ENCODE results near the gene CYB5RL.
"Not testable (repeated sequence)": the region's sequence is repeated elsewhere in the genome, so short reads cannot be mapped to it uniquely, and the experiment has no call there.

Gene CYB5RL

DNA sequence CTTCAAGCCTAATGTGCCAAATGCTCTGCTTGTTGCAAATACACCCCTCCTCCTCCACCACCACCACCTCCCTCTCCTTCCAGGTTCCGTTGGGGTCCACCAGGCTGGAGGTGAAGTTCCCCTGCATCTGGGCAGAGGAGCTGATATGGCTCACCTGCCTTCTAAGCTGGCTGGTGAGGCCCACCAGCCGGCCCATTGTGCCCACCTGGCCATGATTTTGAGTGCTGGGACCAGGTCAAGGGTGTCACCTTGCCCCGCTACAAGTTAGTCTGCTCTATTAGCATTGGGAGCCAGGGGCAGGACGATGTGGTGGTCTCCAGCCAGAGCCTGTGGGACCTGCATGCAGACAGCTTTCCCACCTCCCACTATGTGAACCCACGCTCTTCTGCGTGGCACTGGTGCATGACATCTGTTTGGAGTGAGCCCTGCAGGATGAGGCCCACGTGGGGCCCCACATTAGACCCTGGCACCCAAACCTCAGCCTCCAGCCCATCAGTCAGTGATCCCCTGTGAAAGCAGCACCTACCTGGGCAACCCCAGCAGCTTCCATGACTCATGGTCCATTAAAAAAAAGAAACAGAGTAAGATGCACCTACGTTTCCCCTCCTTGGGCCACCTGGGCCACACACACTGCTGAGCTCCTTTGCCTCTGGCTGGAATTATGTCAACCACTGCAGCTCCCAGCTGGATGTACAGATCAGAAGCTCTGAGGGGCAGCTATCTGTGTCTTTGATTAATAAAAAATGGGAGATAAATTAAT, 31.4 kb downstream of the CYB5RL start:
- POLR2A ChIA-PET = no interaction called here
- CTCF ChIA-PET = interaction anchor here (0.6 to 1.4 kb wide), 2 partner anchors 28 to 97 kb away, joined by 3 to 4 read pairs; no protein-coding TSS in a partner anchor
- TF ChIP-seq, protein P1, sequence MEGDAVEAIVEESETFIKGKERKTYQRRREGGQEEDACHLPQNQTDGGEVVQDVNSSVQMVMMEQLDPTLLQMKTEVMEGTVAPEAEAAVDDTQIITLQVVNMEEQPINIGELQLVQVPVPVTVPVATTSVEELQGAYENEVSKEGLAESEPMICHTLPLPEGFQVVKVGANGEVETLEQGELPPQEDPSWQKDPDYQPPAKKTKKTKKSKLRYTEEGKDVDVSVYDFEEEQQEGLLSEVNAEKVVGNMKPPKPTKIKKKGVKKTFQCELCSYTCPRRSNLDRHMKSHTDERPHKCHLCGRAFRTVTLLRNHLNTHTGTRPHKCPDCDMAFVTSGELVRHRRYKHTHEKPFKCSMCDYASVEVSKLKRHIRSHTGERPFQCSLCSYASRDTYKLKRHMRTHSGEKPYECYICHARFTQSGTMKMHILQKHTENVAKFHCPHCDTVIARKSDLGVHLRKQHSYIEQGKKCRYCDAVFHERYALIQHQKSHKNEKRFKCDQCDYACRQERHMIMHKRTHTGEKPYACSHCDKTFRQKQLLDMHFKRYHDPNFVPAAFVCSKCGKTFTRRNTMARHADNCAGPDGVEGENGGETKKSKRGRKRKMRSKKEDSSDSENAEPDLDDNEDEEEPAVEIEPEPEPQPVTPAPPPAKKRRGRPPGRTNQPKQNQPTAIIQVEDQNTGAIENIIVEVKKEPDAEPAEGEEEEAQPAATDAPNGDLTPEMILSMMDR (IDR thresholded peaks at IDR 0.05; ENCODE audit: insufficient read depth, low read length, missing control alignments) = no peak
- DNase-seq (ENCODE audit: low read depth, low spot score) = no peak
- H3K4me3 ChIP-seq (ENCODE audit: low read depth, low read length) = no peak overlapping the region

DNA sequence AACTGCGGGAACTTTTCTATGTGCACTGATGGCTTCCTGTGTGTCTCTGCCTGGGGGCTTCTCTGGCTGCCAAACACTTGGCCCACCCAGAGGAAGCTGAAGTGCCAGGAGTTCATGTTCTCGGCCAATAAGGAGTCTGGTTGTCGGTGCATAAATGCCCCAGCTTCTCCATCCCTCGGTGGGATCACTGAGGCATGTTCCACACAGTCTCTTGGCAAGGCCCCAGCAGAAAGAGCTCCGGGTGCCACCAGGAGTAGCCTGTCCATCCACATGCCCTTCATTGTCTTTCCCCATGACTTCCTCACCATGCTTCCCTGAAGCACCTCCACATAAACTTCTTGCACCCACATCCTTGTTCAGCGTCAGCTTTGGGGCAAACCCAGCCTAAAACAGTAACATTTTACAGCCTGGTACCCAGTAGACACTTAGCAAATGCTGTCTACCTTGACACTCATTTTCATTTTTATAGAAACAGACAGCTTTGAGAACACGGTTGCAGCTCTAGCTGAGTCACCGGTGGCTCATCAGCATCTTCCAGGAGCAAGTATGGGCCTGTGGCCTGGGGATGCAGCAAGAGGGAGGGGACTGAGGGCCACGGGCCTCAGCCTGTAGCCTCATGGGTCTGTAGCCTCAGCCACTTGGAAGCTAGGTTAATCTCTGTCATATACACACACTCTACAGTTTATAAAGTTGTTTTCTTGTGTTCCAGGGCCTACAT, 32.2 kb downstream of the CYB5RL start:
- H3K4me3 ChIP-seq (ENCODE audit: low read depth, low read length) = no peak overlapping the region
- ChIA-PET CTCF (interaction anchor here (0.6 to 1.4 kb wide), 2 partner anchors 29 to 96 kb away, joined by 3 to 4 read pairs; no protein-coding TSS in a partner anchor), POLR2A (no interaction called here)
- TF ChIP-seq, protein P1 (IDR thresholded peaks at IDR 0.05; ENCODE audit: insufficient read depth, low read length, missing control alignments) = no peak
- DNase-seq (ENCODE audit: low read depth, low spot score) = no peak

DNA sequence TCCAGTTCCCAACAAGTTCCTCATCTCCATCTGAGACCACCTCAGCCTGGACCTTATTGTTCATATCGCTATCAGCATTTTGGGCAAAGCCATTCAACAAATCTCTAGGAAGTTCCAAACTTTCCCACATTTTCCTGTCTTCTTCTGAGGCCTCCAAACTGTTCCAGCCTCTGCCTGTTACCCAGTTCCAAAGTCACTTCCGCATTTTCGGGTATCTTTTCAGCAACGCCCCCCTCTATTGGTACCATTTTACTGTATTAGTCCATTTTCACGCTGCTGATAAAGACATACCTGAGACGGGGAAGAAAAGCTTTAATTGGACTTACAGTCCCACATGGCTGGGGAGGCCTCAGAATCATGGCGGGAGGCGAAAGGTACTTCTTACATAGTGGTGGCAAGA, 33.5 kb downstream of the CYB5RL start:
- DNase-seq (ENCODE audit: low read depth, low spot score); H3K4me3 ChIP-seq (ENCODE audit: low read depth, low read length); CTCF ChIA-PET; POLR2A ChIA-PET: not testable (repeated sequence)

DNA sequence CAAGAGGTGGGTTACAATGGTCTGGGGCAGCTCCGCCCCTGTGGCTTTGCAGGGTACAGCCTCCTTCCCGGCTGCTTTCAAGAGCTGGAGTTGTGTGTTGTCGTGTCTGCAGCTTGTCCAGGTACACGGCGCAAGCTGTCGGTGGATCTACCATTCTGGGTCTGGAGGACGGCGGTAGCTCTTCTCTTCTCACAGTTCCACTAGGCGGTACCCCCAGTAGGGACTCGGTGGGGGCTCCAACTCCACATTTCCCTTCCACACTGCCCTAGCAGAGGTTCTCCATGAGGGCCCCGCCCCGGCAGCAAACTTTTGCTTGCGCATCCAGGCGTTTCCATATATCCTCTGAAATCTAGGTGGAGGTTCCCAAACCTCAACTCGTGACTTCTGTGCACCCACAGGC, 34.7 kb downstream of the CYB5RL start:
- TF ChIP-seq, protein P1 (IDR thresholded peaks at IDR 0.05; ENCODE audit: insufficient read depth, low read length, missing control alignments) = no peak
- CTCF ChIA-PET = interaction anchor here (0.6 kb wide), 1 partner anchor 35 kb away, joined by 3 read pairs; no protein-coding TSS in a partner anchor
- no peak overlapping the region for H3K4me3 ChIP-seq (ENCODE audit: low read depth, low read length)
- no peak for DNase-seq (ENCODE audit: low read depth, low spot score)
- POLR2A ChIA-PET = no interaction called here

DNA sequence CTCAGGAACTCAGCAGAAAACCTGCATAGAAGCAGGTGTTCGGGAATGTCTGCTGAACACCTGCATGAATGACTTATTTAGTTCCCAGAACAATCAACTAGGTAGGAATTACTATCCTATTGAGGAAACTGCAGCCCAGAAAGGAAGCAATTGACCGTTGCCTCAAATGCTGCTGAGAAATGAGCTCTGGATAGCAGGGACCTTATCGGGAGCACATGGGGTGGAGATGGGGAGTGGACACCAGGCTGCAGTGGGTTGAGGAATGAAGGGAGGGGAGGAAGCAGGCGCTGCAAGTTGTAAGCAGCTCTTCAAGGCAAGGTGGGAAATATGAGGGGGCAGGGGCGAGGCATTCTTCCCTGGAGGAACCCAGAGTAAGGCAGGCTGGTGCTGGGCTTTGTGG, 36.3 kb downstream of the CYB5RL start:
- POLR2A ChIA-PET = no interaction called here
- TF ChIP-seq, protein P1 (IDR thresholded peaks at IDR 0.05; ENCODE audit: insufficient read depth, low read length, missing control alignments) = no peak
- CTCF ChIA-PET = interaction anchor here (1.0 kb wide), 1 partner anchor 42 kb away, joined by 5 read pairs; no protein-coding TSS in a partner anchor

DNA sequence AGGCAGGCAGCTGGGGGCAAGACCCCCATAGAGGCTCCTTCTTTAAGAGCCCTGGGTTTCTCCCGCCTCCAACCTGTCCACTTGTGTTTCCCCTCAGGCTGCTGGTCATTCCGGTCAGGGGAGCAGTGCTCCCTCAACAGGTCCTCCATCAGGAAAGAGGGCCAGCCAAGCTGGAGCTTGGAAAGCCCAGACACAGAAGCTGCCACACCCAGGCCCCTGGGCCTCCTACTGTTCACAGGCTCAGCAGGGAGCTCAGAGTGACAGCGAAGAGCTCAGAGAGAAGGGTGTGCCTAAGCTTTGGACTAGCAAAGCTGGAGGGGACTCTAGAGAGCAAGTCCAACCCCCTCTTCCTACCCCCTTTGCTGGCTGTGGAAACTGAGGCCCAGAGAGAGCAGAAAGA, 36.8 kb downstream of the CYB5RL start:
- CTCF ChIA-PET = interaction anchor here (1.0 kb wide), 1 partner anchor 41 kb away, joined by 5 read pairs; no protein-coding TSS in a partner anchor
- TF ChIP-seq, protein P1 (IDR thresholded peaks at IDR 0.05; ENCODE audit: insufficient read depth, low read length, missing control alignments) = no peak
- H3K4me3 ChIP-seq (ENCODE audit: low read depth, low read length) = no peak overlapping the region
- DNase-seq (ENCODE audit: low read depth, low spot score) = no peak
- POLR2A ChIA-PET = interaction anchor here (0.6 kb wide), 1 partner anchor 12 kb away, joined by 3 read pairs; no protein-coding TSS in a partner anchor

More for the DNA sequence above, 36.3 kb downstream of the CYB5RL start:
- H3K4me3 ChIP-seq (ENCODE audit: low read depth, low read length) = no peak overlapping the region
- no peak for DNase-seq (ENCODE audit: low read depth, low spot score)
